Measurements from ENCODE around the gene TYRO3. TPM values are rescaled to one million over a fixed set of nuclear protein-coding genes. Genes with fewer than 3 reads are reported as not detected.

The TYRO3 gene
- total RNA-seq, 1 experiment from 2014 or later, result 118 TPM

- intact Hi-C loops (cut with micrococcal nuclease; ENCODE audit: unreplicated experiment), result no loop called here
- ChIA-PET CTCF (interaction anchor here (0.6 to 1.6 kb wide), 2 partner anchors 26 to 31 kb away, joined by 3 to 5 read pairs; partner anchors contain the start of gene MGA), POLR2A (interaction anchor here (0.6 to 1.0 kb wide), 2 partner anchors 8 kb away, joined by 3 to 11 read pairs; no protein-coding TSS in a partner anchor)
- Mint-ChIP-seq H3K9me3 (ENCODE audit: unreplicated experiment) (no peaks in the 10 kb centered on the region), H3K4me1 (ENCODE audit: low read depth, unreplicated experiment) (peaks cover 30% of the 10 kb centered on the region), H3K4me3 (ENCODE audit: unreplicated experiment) (no peak overlapping the region), H3K27ac (ENCODE audit: unreplicated experiment) (no peak overlapping the region), H3K36me3 (ENCODE audit: insufficient read depth, unreplicated experiment) (peaks cover 9% of the 10 kb centered on the region), H3K27me3 (ENCODE audit: insufficient read depth, unreplicated experiment) (no peaks in the 10 kb centered on the region)
- no peak overlapping the region for H3K4me3 ChIP-seq (ENCODE audit: low read depth, low read length)
- TF ChIP-seq CTCF (IDR thresholded peaks at IDR 0.05; ENCODE audit: insufficient read depth in 1 of 2, low read depth in 1 of 2, low read length in 1 of 2, severe bottlenecking in 1 of 2, unreplicated experiment in 1 of 2), result no peak
- DNase-seq, result no peak
- H3K36me3 ChIP-seq (ENCODE audit: control insufficient read depth, insufficient read depth, low read length), result no peaks in the 10 kb centered on the region
- no peaks in the 10 kb centered on the region for H3K9me3 ChIP-seq
- H3K4me1 ChIP-seq, result peaks cover 37% of the 10 kb centered on the region
- no TSS peak for BruUV-seq (replicated peaks)
- no peaks in the 10 kb centered on the region for H3K27me3 ChIP-seq (replicated peaks; ENCODE audit: control insufficient read depth, insufficient read depth, low read length)
These were observed 70.9 kb downstream of the TYRO3 start for GRCh38 chr15:41629883-41630282.

- Mint-ChIP-seq H3K27me3 (ENCODE audit: insufficient read depth, unreplicated experiment) (no peaks in the 10 kb centered on the region), H3K27ac (ENCODE audit: unreplicated experiment) (no peak overlapping the region), H3K9me3 (ENCODE audit: unreplicated experiment) (no peaks in the 10 kb centered on the region), H3K4me1 (ENCODE audit: low read depth, unreplicated experiment) (peaks cover 30% of the 10 kb centered on the region), H3K36me3 (ENCODE audit: insufficient read depth, unreplicated experiment) (peaks cover 6% of the 10 kb centered on the region), H3K4me3 (ENCODE audit: unreplicated experiment) (no peak overlapping the region)
- intact Hi-C loops (cut with micrococcal nuclease; ENCODE audit: unreplicated experiment), result no loop called here
- no peaks in the 10 kb centered on the region for H3K36me3 ChIP-seq (ENCODE audit: control insufficient read depth, insufficient read depth, low read length)
- POLR2A ChIA-PET, result interaction anchor here (1.0 kb wide), 1 partner anchor 9 kb away, joined by 11 read pairs; no protein-coding TSS in a partner anchor
- TF ChIP-seq CTCF (IDR thresholded peaks at IDR 0.05; ENCODE audit: insufficient read depth in 1 of 2, low read depth in 1 of 2, low read length in 1 of 2, severe bottlenecking in 1 of 2, unreplicated experiment in 1 of 2), result no peak
- CTCF ChIA-PET, result interaction anchor here (0.7 to 1.0 kb wide), 2 partner anchors 30 to 181 kb away, joined by 3 read pairs; partner anchors contain the start of gene MGA
- H3K27me3 ChIP-seq (replicated peaks; ENCODE audit: control insufficient read depth, insufficient read depth, low read length), result no peaks in the 10 kb centered on the region
- DNase-seq, result no peak
- no TSS peak for BruUV-seq (replicated peaks)
- H3K9me3 ChIP-seq, result no peaks in the 10 kb centered on the region
- H3K4me3 ChIP-seq (ENCODE audit: low read depth, low read length), result no peak overlapping the region
- H3K4me1 ChIP-seq, result peaks cover 37% of the 10 kb centered on the region
These were observed 71.7 kb downstream of the TYRO3 start for GRCh38 chr15:41630616-41631217.

GRCh38 chr15:41631880-41632470 is 73.0 kb downstream of the TYRO3 start:
- Histone ChIP-seq H3K4me1 (peaks cover 44% of the 10 kb centered on the region), H3K9me3 (no peaks in the 10 kb centered on the region), H3K4me3 (ENCODE audit: low read depth, low read length) (no peak overlapping the region), H3K27me3 (replicated peaks; ENCODE audit: control insufficient read depth, insufficient read depth, low read length) (no peaks in the 10 kb centered on the region), H3K36me3 (ENCODE audit: control insufficient read depth, insufficient read depth, low read length) (no peaks in the 10 kb centered on the region)
- POLR2A ChIA-PET, result interaction anchor here (0.9 kb wide), 1 partner anchor 11 kb away, joined by 4 read pairs; no protein-coding TSS in a partner anchor
- no peak for TF ChIP-seq CTCF (IDR thresholded peaks at IDR 0.05; ENCODE audit: insufficient read depth in 1 of 2, low read depth in 1 of 2, low read length in 1 of 2, severe bottlenecking in 1 of 2, unreplicated experiment in 1 of 2)
- intact Hi-C loops (cut with micrococcal nuclease; ENCODE audit: unreplicated experiment), result no loop called here
- Mint-ChIP-seq H3K9me3 (ENCODE audit: unreplicated experiment) (no peaks in the 10 kb centered on the region), H3K4me1 (ENCODE audit: low read depth, unreplicated experiment) (peaks cover 35% of the 10 kb centered on the region), H3K27me3 (ENCODE audit: insufficient read depth, unreplicated experiment) (no peaks in the 10 kb centered on the region), H3K27ac (ENCODE audit: unreplicated experiment) (no peak overlapping the region), H3K36me3 (ENCODE audit: insufficient read depth, unreplicated experiment) (peaks cover 6% of the 10 kb centered on the region), H3K4me3 (ENCODE audit: unreplicated experiment) (no peak overlapping the region)
- no peak for DNase-seq
- CTCF ChIA-PET, result interaction anchor here (0.6 kb wide), 1 partner anchor 152 kb away, joined by 5 read pairs; no protein-coding TSS in a partner anchor
- BruUV-seq (replicated peaks), result no TSS peak

Other genes with a start within 250 kb of the TYRO3 start
- 23.4 and 26.4 TPM in 2 replicates for gene OIP5, start 226.6 kb upstream of the TYRO3 start, total RNA-seq (2022)
- 106 and 110 TPM in 2 replicates for gene NUSAP1, start 226.3 kb upstream of the TYRO3 start, total RNA-seq (2022)
- gene NDUFAF1, start 156.7 kb upstream of the TYRO3 start, total RNA-seq (2022), result 13.3 and 18.3 TPM in 2 replicates
- 40.8 TPM in 2 replicates for gene RTF1, start 142.1 kb upstream of the TYRO3 start, total RNA-seq (2022)
- gene ITPKA, start 65.3 kb upstream of the TYRO3 start, total RNA-seq (2022), result 16.2 and 18.1 TPM in 2 replicates
- gene LTK, start 45.4 kb upstream of the TYRO3 start, total RNA-seq (2022), result 8.5 and 10.9 TPM in 2 replicates
- gene RPAP1, start 15.0 kb upstream of the TYRO3 start, total RNA-seq (2022), result 55.3 and 67.1 TPM in 2 replicates
- 59.6 and 60.0 TPM in 2 replicates for gene MGA, start 101.2 kb downstream of the TYRO3 start, total RNA-seq (2022)
- 16.2 and 23.0 TPM in 2 replicates for gene MAPKBP1, start 215.3 kb downstream of the TYRO3 start, total RNA-seq (2022)